ENCODE results near the gene ARHGEF10L. TPM values are rescaled to one million over a fixed set of nuclear protein-coding genes. Genes with fewer than 3 reads are reported as not detected.

Gene ARHGEF10L
- total RNA-seq, 2 experiments from 2014 or later = not detected

DNA sequence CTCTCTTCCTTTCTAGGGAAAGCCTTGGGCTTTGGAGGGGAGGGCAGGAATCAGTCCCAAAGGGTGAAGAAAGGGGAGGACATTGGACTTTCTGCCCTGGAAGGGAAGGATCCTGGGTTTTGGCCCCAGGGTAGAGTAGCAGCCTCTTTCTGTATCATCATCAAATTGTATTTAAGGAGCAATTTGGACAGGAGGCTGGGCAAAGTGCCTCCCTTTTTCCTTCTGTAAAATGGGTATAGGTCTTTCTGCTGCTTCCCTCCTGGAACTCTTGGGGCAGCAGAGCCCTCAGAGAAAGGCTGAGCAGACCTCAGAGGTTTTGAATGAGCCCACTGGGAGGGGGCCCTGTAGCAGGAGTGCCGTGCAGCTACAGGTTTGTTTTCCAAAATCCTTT is 38.4 kb downstream of the ARHGEF10L start:
- ATAC-seq = no peak
- no peak overlapping the region for H3K4me3 Mint-ChIP-seq
- TF ChIP-seq, protein P1, sequence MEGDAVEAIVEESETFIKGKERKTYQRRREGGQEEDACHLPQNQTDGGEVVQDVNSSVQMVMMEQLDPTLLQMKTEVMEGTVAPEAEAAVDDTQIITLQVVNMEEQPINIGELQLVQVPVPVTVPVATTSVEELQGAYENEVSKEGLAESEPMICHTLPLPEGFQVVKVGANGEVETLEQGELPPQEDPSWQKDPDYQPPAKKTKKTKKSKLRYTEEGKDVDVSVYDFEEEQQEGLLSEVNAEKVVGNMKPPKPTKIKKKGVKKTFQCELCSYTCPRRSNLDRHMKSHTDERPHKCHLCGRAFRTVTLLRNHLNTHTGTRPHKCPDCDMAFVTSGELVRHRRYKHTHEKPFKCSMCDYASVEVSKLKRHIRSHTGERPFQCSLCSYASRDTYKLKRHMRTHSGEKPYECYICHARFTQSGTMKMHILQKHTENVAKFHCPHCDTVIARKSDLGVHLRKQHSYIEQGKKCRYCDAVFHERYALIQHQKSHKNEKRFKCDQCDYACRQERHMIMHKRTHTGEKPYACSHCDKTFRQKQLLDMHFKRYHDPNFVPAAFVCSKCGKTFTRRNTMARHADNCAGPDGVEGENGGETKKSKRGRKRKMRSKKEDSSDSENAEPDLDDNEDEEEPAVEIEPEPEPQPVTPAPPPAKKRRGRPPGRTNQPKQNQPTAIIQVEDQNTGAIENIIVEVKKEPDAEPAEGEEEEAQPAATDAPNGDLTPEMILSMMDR (IDR thresholded peaks at IDR 0.05) = no peak
- H3K9me3 Mint-ChIP-seq = no peaks in the 10 kb centered on the region
- no peaks in the 10 kb centered on the region for H3K36me3 Mint-ChIP-seq (ENCODE audit: low read depth)
- H3K27ac Mint-ChIP-seq = no peak overlapping the region
- H3K4me1 Mint-ChIP-seq (ENCODE audit: low read depth) = no peaks in the 10 kb centered on the region
- DNase-seq = no peak
- intact Hi-C loops (cut with micrococcal nuclease) = no loop called here
- CTCF ChIA-PET = no interaction called here
- POLR2A ChIA-PET = no interaction called here
- H3K27me3 Mint-ChIP-seq = no peaks in the 10 kb centered on the region

DNA sequence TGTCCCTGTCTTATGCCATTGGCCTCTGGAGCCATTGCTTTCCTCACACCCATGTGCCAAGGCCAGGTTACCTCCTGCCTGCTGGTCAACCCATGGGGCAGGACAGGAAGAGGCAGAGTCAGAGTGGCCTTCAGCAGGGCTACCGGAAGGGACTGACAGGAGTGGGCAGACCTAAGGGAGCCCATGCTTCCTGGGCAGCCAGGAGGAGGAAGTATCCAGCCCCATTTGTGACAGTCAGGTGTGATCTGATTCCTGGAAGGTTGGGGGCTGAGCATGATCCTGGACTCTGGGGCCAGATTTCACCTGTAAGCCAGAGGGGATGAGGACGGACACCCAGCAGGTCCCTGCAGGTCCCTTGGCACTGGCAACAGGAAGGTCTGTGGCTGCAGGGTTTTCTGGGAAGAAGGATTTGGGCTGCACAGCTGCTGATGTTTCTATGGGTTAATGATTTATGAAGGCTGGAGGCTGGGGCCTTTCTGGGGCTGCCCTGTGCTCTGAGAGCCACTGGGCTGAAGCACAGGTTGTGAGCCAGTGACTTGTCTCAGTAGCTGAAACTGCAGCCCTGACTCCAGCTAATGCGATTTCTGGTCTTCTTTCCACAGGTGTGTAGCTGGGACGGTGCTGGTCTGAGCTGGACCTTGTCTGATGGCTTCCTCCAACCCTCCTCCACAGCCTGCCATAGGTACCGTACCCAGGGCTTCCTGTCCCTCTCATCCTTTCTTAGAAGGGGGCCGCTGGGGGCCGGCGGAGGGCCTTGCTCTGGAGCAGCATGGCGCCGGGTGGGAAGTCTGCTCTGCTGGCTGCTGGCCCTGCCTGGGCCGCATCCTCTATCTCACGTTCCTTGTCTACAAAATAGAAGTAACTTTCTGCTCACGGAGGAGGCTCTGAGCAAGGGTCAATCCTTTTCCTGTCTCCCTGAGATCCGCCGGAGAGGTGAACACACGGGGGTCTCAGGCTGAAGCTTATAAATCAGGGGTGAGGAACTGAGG is 40.7 kb downstream of the ARHGEF10L start:
- Mint-ChIP-seq H3K4me1 (ENCODE audit: low read depth) (no peaks in the 10 kb centered on the region), H3K4me3 (no peak overlapping the region), H3K27ac (no peak overlapping the region), H3K27me3 (no peaks in the 10 kb centered on the region), H3K36me3 (ENCODE audit: low read depth) (no peaks in the 10 kb centered on the region), H3K9me3 (no peaks in the 10 kb centered on the region)
- DNase-seq (no peak), ATAC-seq (no peak)
- ChIA-PET CTCF (no interaction called here), POLR2A (no interaction called here)
- intact Hi-C loops (cut with micrococcal nuclease) = no loop called here
- TF ChIP-seq, protein P1 (IDR thresholded peaks at IDR 0.05) = no peak

DNA sequence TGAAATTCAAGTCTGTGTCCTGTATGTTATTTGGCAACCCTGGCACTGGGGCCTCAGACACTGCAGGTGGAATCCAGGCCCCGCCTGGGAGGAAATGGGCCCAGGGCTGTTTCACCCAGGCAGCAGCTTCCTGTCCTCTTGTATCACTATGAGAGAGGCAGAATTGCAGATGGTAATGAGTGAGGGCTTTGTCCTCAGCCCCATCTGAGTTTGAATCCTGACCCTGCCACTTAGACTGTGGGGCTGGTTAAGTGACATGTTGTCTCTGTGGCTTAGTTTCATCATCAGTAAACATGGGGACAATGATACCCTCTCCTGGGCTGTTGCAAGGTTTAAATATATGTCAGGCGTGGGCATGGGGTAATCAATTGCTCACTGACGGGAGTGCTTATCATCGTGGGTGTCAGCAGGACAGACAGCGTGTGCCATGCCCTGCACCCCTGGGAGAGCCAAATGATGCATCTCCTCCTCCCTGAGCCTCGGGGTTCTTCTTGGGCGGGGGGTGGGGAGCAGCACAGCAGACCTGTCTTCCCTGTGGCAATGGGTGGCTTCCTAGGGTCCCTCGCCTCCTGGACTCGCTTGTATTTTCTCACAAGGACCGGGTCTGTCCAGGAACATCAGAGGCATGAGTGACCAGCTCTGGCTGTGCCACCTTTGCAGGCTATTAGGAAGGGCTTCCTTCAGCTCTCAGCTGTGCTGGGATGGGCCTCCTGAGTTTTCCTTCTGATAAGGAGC is 42.1 kb downstream of the ARHGEF10L start:
- no peaks in the 10 kb centered on the region for H3K4me1 Mint-ChIP-seq (ENCODE audit: low read depth)
- intact Hi-C loops (cut with micrococcal nuclease) = no loop called here
- POLR2A ChIA-PET = no interaction called here
- no peaks in the 10 kb centered on the region for H3K36me3 Mint-ChIP-seq (ENCODE audit: low read depth)
- no peak overlapping the region for H3K4me3 Mint-ChIP-seq
- CTCF ChIA-PET = no interaction called here
- no peaks in the 10 kb centered on the region for H3K27me3 Mint-ChIP-seq
- no peaks in the 10 kb centered on the region for H3K9me3 Mint-ChIP-seq
- TF ChIP-seq, protein P1 (IDR thresholded peaks at IDR 0.05) = no peak
- ATAC-seq (peak; percentile 34), DNase-seq (peak; percentile 21)
- H3K27ac Mint-ChIP-seq = no peak overlapping the region

DNA sequence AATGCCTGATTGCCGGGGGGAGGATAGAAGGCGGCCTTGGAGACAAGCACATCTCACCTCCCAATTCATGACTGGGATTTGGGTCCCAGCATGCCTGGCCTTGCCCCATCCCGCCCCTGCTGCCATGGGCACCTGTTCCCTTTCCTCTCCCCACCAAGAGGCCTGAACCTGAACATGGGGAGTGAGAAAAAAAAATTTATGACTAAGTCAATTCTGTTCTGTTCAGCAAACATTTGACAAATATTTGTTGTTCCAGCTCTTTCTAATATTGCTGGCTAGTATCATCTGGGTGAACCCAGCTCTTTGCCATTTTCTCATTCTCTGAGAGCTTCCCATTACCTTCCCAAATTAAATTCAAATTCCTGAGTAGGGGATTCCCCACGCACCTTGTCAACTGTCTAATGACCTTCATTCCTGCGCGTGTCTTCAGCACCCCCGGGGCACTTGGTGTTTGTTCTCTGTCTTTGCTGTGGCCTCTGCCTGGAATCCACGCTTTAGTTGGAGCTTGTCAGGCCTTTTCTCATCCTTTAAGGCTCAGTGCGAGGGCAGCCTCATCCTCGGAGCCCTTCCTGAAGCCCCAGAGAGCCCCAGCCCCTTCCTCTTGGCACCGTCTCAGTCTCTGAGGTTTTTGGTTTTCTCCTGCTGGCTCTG is 42.8 kb downstream of the ARHGEF10L start:
- CTCF ChIA-PET = interaction anchor here (2.1 kb wide), 1 partner anchor 25 kb away, joined by 7 read pairs; no protein-coding TSS in a partner anchor

More for the DNA sequence above, 42.8 kb downstream of the ARHGEF10L start:
- ATAC-seq (no peak), DNase-seq (no peak)
- TF ChIP-seq, protein P1 (IDR thresholded peaks at IDR 0.05) = no peak
- Mint-ChIP-seq H3K27me3 (no peaks in the 10 kb centered on the region), H3K36me3 (ENCODE audit: low read depth) (no peaks in the 10 kb centered on the region), H3K4me3 (no peak overlapping the region), H3K9me3 (no peaks in the 10 kb centered on the region), H3K27ac (no peak overlapping the region), H3K4me1 (ENCODE audit: low read depth) (no peaks in the 10 kb centered on the region)
- intact Hi-C loops (cut with micrococcal nuclease) = no loop called here
- POLR2A ChIA-PET = no interaction called here

Data from activated CD8-positive, alpha-beta T cell treated with anti-CD3 and anti-CD28 coated beads for 36 hours (primary cell).